Liver (tissue), 9 donors: ENCODE results near the gene ASXL2. TPM values are rescaled to one million over a fixed set of nuclear protein-coding genes. Genes with fewer than 3 reads are reported as not detected.

ENCODE experiments used
- DNase-seq: peaks from one replicate; pipeline ENCODE4 v3.0.0-alpha.2; 2017; ENCODE audit warnings: low spot score
- H3K27ac ChIP-seq, 2 donors: one replicate each; pipeline ENCODE4 v1.7.0; 2013; ENCODE audit warnings: inconsistent platforms in 2 of 2, low read length in 2 of 2, control low read depth in 1 of 2, low read depth in 1 of 2, mild to moderate bottlenecking in 1 of 2
- H3K27me3 ChIP-seq, 4 donors: one replicate each; pipeline versions ENCODE4 v1.6.1 to v1.7.0; 2013; ENCODE audit warnings: low read length in 3 of 4, inconsistent platforms in 1 of 4, mild to moderate bottlenecking in 1 of 4, moderate library complexity in 1 of 4; ENCODE audit not compliant: control insufficient read depth in 4 of 4, insufficient read depth in 4 of 4
- H3K36me3 ChIP-seq, 4 donors: one replicate each; pipeline versions ENCODE4 v1.6.1 to v1.7.0; 2013; ENCODE audit warnings: low read length in 3 of 4, mild to moderate bottlenecking in 3 of 4, low read depth in 1 of 4, moderate library complexity in 1 of 4; ENCODE audit not compliant: control insufficient read depth in 4 of 4, insufficient read depth in 3 of 4
- H3K4me1 ChIP-seq, 4 donors: one replicate each; pipeline versions ENCODE4 v1.6.1 to v1.7.0; 2013; ENCODE audit warnings: low read length in 3 of 4, mild to moderate bottlenecking in 3 of 4, moderate library complexity in 1 of 4; ENCODE audit not compliant: control insufficient read depth in 4 of 4, insufficient read depth in 4 of 4
- H3K4me3 ChIP-seq, 3 donors: one replicate each; pipeline versions ENCODE4 v1.6.1 to v1.7.0; 2013; ENCODE audit warnings: low read length in 3 of 3, control low read depth in 1 of 3, low read depth in 1 of 3, mild to moderate bottlenecking in 1 of 3
- H3K9ac ChIP-seq, 2 donors: one replicate each; pipeline ENCODE4 v1.7.0; 2013; ENCODE audit warnings: low read length in 2 of 2, mild to moderate bottlenecking in 2 of 2, moderate library complexity in 2 of 2, control low read depth in 1 of 2, low read depth in 1 of 2
- H3K9me3 ChIP-seq, 4 donors: one replicate each; pipeline versions ENCODE4 v1.6.1 to v1.7.0; 2013; ENCODE audit warnings: low read length in 3 of 4; ENCODE audit not compliant: control insufficient read depth in 4 of 4
- EGR1 ChIP-seq, 2 donors: IDR thresholded peaks; 2 replicates each; pipeline ENCODE4 v1.6.1; 2016 to 2018; ENCODE audit warnings: antibody characterized with exemption in 2 of 2, low read depth in 2 of 2
- FOXA1 ChIP-seq: IDR thresholded peaks from 2 replicates; pipeline ENCODE4 v1.6.1; 2016; ENCODE audit warnings: antibody characterized with exemption
- GABPA ChIP-seq, 2 donors: IDR thresholded peaks in 1 of 2; conservative IDR thresholded peaks in 1 of 2; 2 replicates each; pipeline ENCODE4 v1.6.1; 2016; ENCODE audit warnings: antibody characterized with exemption in 2 of 2, mild to moderate bottlenecking in 1 of 2, moderate library complexity in 1 of 2
- HNF4A ChIP-seq, 2 donors: conservative IDR thresholded peaks; 2 replicates each; pipeline ENCODE4 v1.6.1; 2016; ENCODE audit warnings: antibody characterized with exemption in 2 of 2, mild to moderate bottlenecking in 2 of 2
- HNF4G ChIP-seq: IDR thresholded peaks from 2 replicates; pipeline ENCODE4 v1.6.1; 2016; ENCODE audit warnings: antibody characterized with exemption
- JUND ChIP-seq, 2 donors: IDR thresholded peaks; 2 replicates each; pipeline ENCODE4 v1.6.1; 2016; ENCODE audit warnings: antibody characterized with exemption in 2 of 2
- NR2F2 ChIP-seq: IDR thresholded peaks from 2 replicates; pipeline ENCODE4 v1.6.1; 2016; ENCODE audit warnings: antibody characterized with exemption
- RAD21 ChIP-seq, 2 donors: IDR thresholded peaks; 2 replicates each; pipeline ENCODE4 v1.6.1; 2016; ENCODE audit warnings: antibody characterized with exemption in 2 of 2, mild to moderate bottlenecking in 2 of 2
- RXRA ChIP-seq, 2 donors: IDR thresholded peaks; 2 replicates each; pipeline ENCODE4 v1.6.1; 2017 to 2018; ENCODE audit warnings: antibody characterized with exemption in 2 of 2, mild to moderate bottlenecking in 1 of 2
- SP1 ChIP-seq: IDR thresholded peaks from 2 replicates; pipeline ENCODE4 v1.6.1; 2018; ENCODE audit warnings: antibody characterized with exemption, mild to moderate bottlenecking
- TAF1 ChIP-seq: conservative IDR thresholded peaks from 2 replicates; pipeline ENCODE4 v1.6.1; 2016; ENCODE audit warnings: antibody characterized with exemption, mild to moderate bottlenecking
- YY1 ChIP-seq: IDR thresholded peaks from 2 replicates; pipeline ENCODE4 v1.6.1; 2016; ENCODE audit warnings: antibody characterized with exemption, mild to moderate bottlenecking
- WGBS: extraction: QIAGEN DNeasy Blood & Tissue Kit; methylation state at CpG from one replicate; pipeline ENCODE4 v1.1.7; 2013; 5-methylcytosine and 5-hydroxymethylcytosine counted together
- polyA plus RNA-seq, 2 donors: library from polyadenylated mRNA; stranded (reverse) in 1 of 2; unstranded in 1 of 2; fragments of 200-250 nt in 1 of 2; fragments of >200 nt in 1 of 2; fragmentation: Nextera tagmentation in 1 of 2; extraction: Ambion mirVana in 1 of 2; gene quantifications; one replicate each; pipeline versions ENCODE4 v1.2.1 to v1.2.3, GENCODE V29; 2013 to 2015
- total RNA-seq, 2 donors: library from RNA; depleted of rRNA; stranded (reverse); fragments of >200 nt; gene quantifications; one replicate each; pipeline ENCODE4 v1.2.3, GENCODE V29; 2014
- TF ChIP-seq, protein P1 (sequence below): IDR thresholded peaks from 2 replicates; pipeline ENCODE4 v1.6.1; 2016; ENCODE audit warnings: antibody characterized with exemption, mild to moderate bottlenecking
- TF ChIP-seq, protein P2 (sequence below): IDR thresholded peaks from 2 replicates; pipeline ENCODE4 v1.6.1; 2016; ENCODE audit warnings: antibody characterized with exemption
- TF ChIP-seq, protein P3 (sequence below): fragments of 150-350 bp; IDR thresholded peaks from 2 replicates; pipeline ENCODE4 v1.5.1; 2017; ENCODE audit warnings: improper control_type of control experiment, low read depth, low read length; ENCODE audit not compliant: missing input control
- TF ChIP-seq, protein P4 (sequence below): IDR thresholded peaks from 2 replicates; pipeline ENCODE4 v1.6.1; 2016; ENCODE audit warnings: antibody characterized with exemption
- TF ChIP-seq, protein P5 (sequence below): IDR thresholded peaks from 2 replicates; pipeline ENCODE4 v1.6.1; 2016; ENCODE audit warnings: antibody characterized with exemption
- donor health status: healthy.
- donor health status: healthy.
- donor health status: healthy.
- donor health status: healthy.
- donor health status: healthy.

The ASXL2 gene
- total and polyA plus RNA-seq, 4 donors, result 2.4 to 7.3 (median 4.4) TPM

DNA sequence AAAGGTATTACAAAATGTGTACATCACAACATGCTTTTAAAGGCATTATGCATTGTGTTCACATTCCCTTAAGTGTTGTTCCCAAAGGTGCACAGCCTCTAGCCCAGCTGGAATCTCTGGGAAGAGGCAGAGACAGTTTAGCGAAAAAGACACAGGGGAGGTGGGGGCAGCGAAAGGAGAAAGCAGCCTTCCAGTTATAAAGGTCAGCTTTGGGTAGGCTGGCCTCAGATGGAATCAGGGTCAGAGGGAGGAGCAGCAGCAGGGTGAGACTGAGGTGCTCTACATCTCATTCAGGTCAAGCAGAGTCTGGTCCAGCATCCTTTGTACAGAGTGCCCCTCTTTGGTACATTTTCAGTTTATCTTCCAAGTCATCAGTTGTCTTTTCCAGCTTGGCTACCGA, 68.6 kb downstream of the ASXL2 start:
- Histone ChIP-seq H3K4me3 (no peak overlapping the region), H3K27ac (no peak overlapping the region), H3K27me3 (no peaks in the 10 kb centered on the region), H3K9me3 (no peaks in the 10 kb centered on the region), H3K4me1 (peaks cover 13 to 37% (median 27%) of the 10 kb centered on the region in 4 donors), H3K9ac (no peak overlapping the region), H3K36me3 (peaks cover 0 to 3% (median 1%) of the 10 kb centered on the region in 4 donors)
- WGBS, result 43% methylated on average over 3 of the region's 3 CpGs
- no peak for TF ChIP-seq NR2F2
- TF ChIP-seq, protein P1, sequence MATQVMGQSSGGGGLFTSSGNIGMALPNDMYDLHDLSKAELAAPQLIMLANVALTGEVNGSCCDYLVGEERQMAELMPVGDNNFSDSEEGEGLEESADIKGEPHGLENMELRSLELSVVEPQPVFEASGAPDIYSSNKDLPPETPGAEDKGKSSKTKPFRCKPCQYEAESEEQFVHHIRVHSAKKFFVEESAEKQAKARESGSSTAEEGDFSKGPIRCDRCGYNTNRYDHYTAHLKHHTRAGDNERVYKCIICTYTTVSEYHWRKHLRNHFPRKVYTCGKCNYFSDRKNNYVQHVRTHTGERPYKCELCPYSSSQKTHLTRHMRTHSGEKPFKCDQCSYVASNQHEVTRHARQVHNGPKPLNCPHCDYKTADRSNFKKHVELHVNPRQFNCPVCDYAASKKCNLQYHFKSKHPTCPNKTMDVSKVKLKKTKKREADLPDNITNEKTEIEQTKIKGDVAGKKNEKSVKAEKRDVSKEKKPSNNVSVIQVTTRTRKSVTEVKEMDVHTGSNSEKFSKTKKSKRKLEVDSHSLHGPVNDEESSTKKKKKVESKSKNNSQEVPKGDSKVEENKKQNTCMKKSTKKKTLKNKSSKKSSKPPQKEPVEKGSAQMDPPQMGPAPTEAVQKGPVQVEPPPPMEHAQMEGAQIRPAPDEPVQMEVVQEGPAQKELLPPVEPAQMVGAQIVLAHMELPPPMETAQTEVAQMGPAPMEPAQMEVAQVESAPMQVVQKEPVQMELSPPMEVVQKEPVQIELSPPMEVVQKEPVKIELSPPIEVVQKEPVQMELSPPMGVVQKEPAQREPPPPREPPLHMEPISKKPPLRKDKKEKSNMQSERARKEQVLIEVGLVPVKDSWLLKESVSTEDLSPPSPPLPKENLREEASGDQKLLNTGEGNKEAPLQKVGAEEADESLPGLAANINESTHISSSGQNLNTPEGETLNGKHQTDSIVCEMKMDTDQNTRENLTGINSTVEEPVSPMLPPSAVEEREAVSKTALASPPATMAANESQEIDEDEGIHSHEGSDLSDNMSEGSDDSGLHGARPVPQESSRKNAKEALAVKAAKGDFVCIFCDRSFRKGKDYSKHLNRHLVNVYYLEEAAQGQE, result no peak
- TF ChIP-seq HNF4A (conservative IDR thresholded peaks at IDR 0.05), result peak; percentile 69 to 74
- no peak for TF ChIP-seq JUND (IDR thresholded peaks at IDR 0.05)
- TF ChIP-seq HNF4G, result no peak
- peak; percentile 87 to 91 for TF ChIP-seq RXRA (IDR thresholded peaks at IDR 0.05)
- TF ChIP-seq, protein P2, sequence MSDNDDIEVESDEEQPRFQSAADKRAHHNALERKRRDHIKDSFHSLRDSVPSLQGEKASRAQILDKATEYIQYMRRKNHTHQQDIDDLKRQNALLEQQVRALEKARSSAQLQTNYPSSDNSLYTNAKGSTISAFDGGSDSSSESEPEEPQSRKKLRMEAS, result no peak
- peak; percentile 59 for TF ChIP-seq SP1
- no peak for TF ChIP-seq EGR1 (IDR thresholded peaks at IDR 0.05; ENCODE audit: low read depth in 2 of 2)
- TF ChIP-seq GABPA (IDR thresholded peaks at IDR 0.05 in 1 of 2, conservative IDR thresholded peaks at IDR 0.05 in 1 of 2), result no peak
- TF ChIP-seq YY1, result no peak
- TF ChIP-seq RAD21 (IDR thresholded peaks at IDR 0.05), result peak in 1 of 2 donors; percentile 48
- TF ChIP-seq, protein P3, sequence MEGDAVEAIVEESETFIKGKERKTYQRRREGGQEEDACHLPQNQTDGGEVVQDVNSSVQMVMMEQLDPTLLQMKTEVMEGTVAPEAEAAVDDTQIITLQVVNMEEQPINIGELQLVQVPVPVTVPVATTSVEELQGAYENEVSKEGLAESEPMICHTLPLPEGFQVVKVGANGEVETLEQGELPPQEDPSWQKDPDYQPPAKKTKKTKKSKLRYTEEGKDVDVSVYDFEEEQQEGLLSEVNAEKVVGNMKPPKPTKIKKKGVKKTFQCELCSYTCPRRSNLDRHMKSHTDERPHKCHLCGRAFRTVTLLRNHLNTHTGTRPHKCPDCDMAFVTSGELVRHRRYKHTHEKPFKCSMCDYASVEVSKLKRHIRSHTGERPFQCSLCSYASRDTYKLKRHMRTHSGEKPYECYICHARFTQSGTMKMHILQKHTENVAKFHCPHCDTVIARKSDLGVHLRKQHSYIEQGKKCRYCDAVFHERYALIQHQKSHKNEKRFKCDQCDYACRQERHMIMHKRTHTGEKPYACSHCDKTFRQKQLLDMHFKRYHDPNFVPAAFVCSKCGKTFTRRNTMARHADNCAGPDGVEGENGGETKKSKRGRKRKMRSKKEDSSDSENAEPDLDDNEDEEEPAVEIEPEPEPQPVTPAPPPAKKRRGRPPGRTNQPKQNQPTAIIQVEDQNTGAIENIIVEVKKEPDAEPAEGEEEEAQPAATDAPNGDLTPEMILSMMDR, result no peak
- no peak for TF ChIP-seq TAF1
- TF ChIP-seq FOXA1, result no peak
- TF ChIP-seq, protein P4, sequence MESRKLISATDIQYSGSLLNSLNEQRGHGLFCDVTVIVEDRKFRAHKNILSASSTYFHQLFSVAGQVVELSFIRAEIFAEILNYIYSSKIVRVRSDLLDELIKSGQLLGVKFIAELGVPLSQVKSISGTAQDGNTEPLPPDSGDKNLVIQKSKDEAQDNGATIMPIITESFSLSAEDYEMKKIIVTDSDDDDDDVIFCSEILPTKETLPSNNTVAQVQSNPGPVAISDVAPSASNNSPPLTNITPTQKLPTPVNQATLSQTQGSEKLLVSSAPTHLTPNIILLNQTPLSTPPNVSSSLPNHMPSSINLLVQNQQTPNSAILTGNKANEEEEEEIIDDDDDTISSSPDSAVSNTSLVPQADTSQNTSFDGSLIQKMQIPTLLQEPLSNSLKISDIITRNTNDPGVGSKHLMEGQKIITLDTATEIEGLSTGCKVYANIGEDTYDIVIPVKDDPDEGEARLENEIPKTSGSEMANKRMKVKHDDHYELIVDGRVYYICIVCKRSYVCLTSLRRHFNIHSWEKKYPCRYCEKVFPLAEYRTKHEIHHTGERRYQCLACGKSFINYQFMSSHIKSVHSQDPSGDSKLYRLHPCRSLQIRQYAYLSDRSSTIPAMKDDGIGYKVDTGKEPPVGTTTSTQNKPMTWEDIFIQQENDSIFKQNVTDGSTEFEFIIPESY, result no peak
- TF ChIP-seq, protein P5, sequence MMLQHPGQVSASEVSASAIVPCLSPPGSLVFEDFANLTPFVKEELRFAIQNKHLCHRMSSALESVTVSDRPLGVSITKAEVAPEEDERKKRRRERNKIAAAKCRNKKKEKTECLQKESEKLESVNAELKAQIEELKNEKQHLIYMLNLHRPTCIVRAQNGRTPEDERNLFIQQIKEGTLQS, result no peak
- DNase-seq, result no peak
